SJCRH30 (cell line): ENCODE data around the gene LASP1NB.
"Not testable (repeated sequence)": the region's sequence is repeated elsewhere in the genome, so short reads cannot be mapped to it uniquely, and the experiment has no call there.

Experiments
- DNase-seq, 2 experiments: peaks; one replicate each; pipeline ENCODE4 v3.0.0-alpha.2; 2015 to 2020
- H3K27ac ChIP-seq: fragments of 250-450 bp; sonication (Bioruptor Pico); 2 replicates; pipeline ENCODE4 v1.5.1; 2020; ENCODE audit warnings: mild to moderate bottlenecking, moderate library complexity
- H3K27me3 ChIP-seq: fragments of 250-450 bp; sonication (Bioruptor Pico); 2 replicates; pipeline ENCODE4 v1.5.1; 2020; ENCODE audit warnings: mild to moderate bottlenecking, moderate library complexity
- H3K36me3 ChIP-seq: fragments of 250-450 bp; sonication (Bioruptor Pico); 2 replicates; pipeline ENCODE4 v1.5.1; 2020; ENCODE audit warnings: mild to moderate bottlenecking, moderate library complexity
- H3K4me1 ChIP-seq: fragments of 250-450 bp; sonication (Bioruptor Pico); 2 replicates; pipeline ENCODE4 v1.5.1; 2020; ENCODE audit warnings: mild to moderate bottlenecking, moderate library complexity
- H3K4me3 ChIP-seq: fragments of 250-450 bp; sonication (Bioruptor Pico); 2 replicates; pipeline ENCODE4 v1.5.1; 2020; ENCODE audit warnings: mild to moderate bottlenecking, moderate library complexity
- H3K9me3 ChIP-seq: fragments of 250-450 bp; sonication (Bioruptor Pico); replicated peaks from 2 replicates; pipeline ENCODE4 v1.5.1; 2020; ENCODE audit warnings: mild to moderate bottlenecking, moderate library complexity

LASP1NB gene

DNA sequence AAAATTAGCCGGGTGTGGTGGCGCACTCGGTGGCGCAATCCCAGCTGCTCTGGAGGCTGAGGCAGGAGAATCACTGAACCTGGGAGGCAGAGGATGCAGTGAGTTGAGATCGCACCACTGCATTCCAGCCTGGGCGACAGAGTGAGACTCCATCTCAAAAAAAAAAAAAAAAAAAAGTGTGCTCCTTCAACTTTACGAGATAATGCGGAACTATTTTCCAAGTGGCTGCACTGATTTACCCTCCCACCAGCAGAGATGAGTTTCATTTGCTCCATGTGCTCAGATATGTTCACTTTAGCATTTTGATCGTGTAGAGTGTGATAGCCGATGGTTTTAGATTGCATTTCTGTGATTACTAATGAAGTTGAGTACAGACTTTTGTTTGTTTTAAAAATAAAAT lies 20.0 kb upstream of the LASP1NB start:
- H3K36me3 ChIP-seq, result peaks cover 14% of the 10 kb centered on the region
- no peak for DNase-seq
- no peak overlapping the region for H3K4me3 ChIP-seq
- H3K9me3 ChIP-seq, result no peaks in the 10 kb centered on the region
- H3K27ac ChIP-seq, result no peak overlapping the region
- no peaks in the 10 kb centered on the region for H3K27me3 ChIP-seq
- no peaks in the 10 kb centered on the region for H3K4me1 ChIP-seq

DNA sequence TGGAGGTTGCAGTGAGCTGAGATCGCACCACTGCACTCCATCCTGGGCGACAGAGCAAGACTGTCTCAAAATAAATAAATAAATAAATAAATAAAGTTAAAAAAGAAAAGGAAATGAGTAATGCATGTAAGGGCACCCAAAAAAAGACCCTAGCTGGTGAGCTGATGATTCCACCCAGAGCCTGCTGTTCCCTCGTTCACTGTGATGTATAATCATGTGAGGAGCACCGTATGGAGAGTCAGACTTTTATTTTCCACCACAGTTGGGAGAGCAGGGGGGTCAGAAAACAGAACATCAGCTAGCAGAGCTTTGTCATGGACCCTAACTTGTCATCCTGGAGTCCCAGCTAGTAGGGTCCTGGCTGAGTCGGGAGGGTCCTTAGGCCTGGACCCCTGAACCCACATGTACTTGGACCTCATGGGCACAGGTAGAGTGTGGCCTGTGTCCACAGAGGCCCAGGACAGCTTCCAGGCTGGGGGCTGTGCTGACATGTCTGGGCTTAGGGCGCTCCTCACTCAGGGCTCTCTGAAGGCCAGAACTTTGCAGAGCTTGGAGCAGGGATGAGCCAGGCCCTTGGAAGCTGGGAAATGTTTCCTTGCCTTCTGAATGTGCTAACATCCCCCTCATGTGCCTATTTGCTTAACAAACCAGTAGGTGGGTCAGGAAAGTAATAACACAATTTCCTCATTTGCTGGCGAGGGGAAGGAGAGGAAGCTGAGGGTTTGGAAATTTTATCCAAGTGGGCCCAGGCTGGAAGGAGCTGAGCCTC lies 18.8 kb upstream of the LASP1NB start:
- Histone ChIP-seq H3K4me3 (no peak overlapping the region), H3K9me3 (no peaks in the 10 kb centered on the region), H3K36me3 (peaks cover 14% of the 10 kb centered on the region), H3K27ac (no peak overlapping the region), H3K4me1 (no peaks in the 10 kb centered on the region), H3K27me3 (no peaks in the 10 kb centered on the region)
- DNase-seq, result no peak

DNA sequence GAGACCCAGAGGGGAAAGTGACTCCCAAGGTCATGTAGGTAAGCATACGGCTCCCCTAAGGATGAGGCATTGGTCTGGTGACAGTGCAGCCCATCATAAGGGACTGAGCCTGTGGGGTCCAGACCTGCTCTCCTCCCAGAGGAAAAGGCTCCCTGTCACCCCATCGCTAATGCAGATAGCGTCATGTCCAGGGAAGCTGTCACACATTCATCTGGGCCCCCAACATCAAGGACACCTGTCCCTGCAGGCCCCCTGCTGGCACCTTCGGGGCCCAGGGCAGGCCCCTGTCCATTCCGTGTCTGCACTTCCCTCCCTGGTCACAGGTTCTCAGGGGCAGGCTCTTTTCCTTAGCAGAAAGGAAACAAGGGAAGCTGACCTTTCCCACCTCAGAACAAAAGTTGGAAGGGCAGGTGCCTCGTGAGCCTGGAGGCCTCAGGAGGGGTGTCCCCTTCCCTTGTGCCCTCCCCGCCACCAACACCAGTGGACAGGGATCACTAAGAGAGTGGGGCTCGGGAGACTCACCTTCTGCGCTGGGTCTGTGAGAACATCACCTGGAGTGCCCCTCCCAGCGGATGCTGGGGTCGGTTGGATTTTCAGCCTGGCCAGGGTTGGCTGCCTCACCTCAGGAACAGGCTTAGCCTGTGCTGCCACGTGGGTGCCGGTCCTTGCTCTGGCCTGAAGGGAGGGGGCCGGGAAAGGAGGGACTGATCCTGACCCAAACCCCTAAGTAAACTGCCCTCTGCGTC lies 17.3 kb upstream of the LASP1NB start:
- no peak overlapping the region for H3K27ac ChIP-seq
- no peak for DNase-seq
- peaks cover 14% of the 10 kb centered on the region for H3K36me3 ChIP-seq
- H3K9me3 ChIP-seq, result no peaks in the 10 kb centered on the region
- no peak overlapping the region for H3K4me3 ChIP-seq
- H3K4me1 ChIP-seq, result no peaks in the 10 kb centered on the region
- no peaks in the 10 kb centered on the region for H3K27me3 ChIP-seq

DNA sequence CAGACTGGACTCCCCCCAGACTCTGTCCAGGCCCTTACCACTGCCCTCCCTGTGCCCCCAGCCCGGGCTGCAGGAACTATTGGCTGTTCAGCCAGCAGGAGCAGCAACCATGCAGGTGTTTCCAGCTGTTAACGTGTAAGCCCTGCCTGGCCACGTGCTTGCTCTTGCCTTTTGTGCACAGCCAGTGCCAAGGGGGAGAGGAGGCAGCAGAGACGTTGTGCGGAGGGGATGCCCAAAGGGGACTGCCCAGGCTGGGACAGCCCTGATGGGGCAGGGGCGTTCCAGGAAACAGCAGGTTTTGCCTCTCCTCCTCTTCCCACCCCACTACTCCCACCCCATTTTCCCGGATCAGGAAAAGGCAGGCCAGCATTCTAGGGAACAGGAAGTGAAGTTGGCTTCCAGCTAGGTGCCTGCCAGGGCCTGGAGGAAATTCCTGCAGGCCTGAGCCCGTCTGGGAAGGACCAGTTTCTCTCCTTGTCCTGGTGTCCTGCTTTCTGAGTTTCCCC lies 16.7 kb upstream of the LASP1NB start:
- Histone ChIP-seq H3K9me3 (no peaks in the 10 kb centered on the region), H3K27me3 (no peaks in the 10 kb centered on the region), H3K27ac (no peak overlapping the region), H3K4me3 (no peak overlapping the region), H3K4me1 (no peaks in the 10 kb centered on the region), H3K36me3 (peaks cover 10% of the 10 kb centered on the region)
- no peak for DNase-seq

DNA sequence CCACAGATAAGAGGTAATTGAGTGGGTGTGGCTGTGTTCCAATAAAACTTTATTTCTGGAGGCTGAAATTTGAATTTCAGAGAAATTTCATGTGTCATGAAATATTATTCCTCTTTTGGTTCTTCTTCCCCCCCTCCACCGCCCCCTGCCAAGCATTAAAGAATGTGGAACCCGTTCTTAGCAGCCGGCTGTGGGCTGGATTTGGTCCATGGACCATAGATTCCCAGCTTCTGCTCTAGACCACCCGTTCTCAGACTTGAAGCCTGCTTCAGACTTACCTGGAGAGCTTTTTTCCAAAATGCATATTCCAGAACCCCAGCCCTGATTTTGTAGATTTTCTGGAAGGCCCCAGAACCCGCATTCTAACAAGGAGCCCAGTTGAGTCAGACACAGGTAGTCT lies 15.1 kb upstream of the LASP1NB start:
- Histone ChIP-seq H3K4me1 (no peaks in the 10 kb centered on the region), H3K27ac (no peak overlapping the region), H3K27me3 (no peaks in the 10 kb centered on the region), H3K36me3 (peaks cover 5% of the 10 kb centered on the region; the same call in 1 of the 2 replicates), H3K4me3 (no peak overlapping the region), H3K9me3 (no peaks in the 10 kb centered on the region)
- DNase-seq, result no peak

DNA sequence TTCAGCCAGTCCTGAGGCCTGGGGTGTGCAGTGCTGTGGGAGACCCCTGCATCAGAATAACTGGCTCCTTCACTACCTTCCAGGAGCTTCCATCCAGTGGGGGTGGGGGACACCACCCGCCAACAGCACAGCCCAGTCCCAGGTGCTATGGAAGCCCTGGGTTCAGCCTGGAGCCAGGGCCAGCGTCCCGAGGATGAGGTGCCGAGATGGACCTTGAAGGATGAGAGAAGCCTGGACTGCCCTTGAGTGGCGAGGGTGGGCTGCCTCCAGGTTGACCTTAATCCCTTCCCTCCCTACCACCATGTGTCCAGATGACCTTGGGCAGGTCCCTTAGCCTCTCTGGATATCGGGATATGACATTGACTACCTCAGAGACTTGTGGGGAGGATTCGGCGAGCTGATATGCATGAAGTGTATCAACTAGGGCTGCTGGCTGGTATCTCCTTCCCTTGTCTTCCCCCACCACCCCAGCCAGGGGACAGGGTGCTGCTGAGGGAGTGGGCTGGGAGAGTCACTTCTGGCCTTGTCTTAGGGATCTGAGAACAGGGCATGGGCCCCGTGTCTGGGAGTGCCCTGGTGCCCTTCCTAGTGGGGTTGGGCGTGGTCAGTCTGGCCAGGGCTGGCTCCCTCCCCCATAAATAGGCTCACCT lies 14.2 kb upstream of the LASP1NB start:
- peaks cover 5% of the 10 kb centered on the region; the same call in 1 of the 2 replicates for H3K36me3 ChIP-seq
- H3K4me3 ChIP-seq, result no peak overlapping the region
- no peaks in the 10 kb centered on the region for H3K9me3 ChIP-seq
- no peaks in the 10 kb centered on the region for H3K27me3 ChIP-seq
- no peak for DNase-seq
- no peaks in the 10 kb centered on the region for H3K4me1 ChIP-seq
- H3K27ac ChIP-seq, result no peak overlapping the region

DNA sequence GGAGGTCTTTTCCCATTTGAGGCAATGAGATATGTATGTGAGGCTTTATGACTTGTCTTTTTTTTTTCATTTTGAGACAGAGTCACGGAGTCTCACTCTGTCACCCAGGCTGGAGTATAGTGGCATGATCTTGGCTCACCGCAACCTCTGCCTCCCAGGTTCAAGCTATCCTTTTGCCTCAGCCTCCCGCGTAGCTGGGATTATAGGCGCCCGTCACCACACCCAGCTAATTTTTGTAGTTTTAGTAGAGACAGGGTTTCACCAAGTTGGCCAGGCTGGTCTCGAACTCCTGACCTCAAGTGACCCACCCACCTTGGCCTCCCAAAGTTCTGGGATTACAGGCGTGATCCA lies 13.7 kb upstream of the LASP1NB start:
- not testable (repeated sequence) for H3K27ac ChIP-seq, H3K36me3 ChIP-seq

DNA sequence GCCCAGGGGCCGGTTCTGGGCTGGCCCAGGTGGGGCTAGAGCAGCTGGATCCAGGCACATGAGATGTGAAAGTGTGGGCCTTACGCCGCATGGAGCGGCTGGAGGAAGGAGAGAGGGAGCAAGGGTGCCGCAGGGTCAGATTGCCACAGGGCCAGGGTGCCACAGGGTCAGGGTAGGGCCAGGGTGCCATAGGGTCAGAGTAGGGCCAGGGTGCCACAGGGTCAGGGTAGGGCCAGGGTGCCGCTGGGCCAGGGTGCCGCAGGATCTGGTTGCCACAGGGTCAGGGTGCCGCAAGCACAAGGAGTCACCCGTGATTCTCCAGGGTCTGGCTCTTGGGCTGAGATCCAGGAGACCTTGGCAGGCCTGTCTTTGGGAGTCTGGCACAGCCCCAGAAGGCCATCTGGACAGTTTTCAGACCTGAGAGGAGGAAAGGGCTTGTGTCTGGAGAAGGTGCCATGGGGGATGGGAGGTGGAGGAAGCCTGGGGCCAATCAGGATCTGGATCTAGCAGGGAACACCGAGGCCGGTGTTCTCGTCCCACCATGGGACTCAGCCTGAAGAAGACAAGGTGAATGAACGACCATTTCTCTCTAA lies 13.1 kb upstream of the LASP1NB start:
- Histone ChIP-seq H3K9me3 (no peaks in the 10 kb centered on the region), H3K4me1 (no peaks in the 10 kb centered on the region), H3K27me3 (no peaks in the 10 kb centered on the region), H3K36me3 (peaks cover 7% of the 10 kb centered on the region; the same call in 1 of the 2 replicates), H3K27ac (no peak overlapping the region), H3K4me3 (no peak overlapping the region)
- DNase-seq, result no peak

More for the DNA sequence above, 13.7 kb upstream of the LASP1NB start:
- not testable (repeated sequence) for H3K4me3 ChIP-seq, DNase-seq, H3K4me1 ChIP-seq, H3K27me3 ChIP-seq, H3K9me3 ChIP-seq

DNA sequence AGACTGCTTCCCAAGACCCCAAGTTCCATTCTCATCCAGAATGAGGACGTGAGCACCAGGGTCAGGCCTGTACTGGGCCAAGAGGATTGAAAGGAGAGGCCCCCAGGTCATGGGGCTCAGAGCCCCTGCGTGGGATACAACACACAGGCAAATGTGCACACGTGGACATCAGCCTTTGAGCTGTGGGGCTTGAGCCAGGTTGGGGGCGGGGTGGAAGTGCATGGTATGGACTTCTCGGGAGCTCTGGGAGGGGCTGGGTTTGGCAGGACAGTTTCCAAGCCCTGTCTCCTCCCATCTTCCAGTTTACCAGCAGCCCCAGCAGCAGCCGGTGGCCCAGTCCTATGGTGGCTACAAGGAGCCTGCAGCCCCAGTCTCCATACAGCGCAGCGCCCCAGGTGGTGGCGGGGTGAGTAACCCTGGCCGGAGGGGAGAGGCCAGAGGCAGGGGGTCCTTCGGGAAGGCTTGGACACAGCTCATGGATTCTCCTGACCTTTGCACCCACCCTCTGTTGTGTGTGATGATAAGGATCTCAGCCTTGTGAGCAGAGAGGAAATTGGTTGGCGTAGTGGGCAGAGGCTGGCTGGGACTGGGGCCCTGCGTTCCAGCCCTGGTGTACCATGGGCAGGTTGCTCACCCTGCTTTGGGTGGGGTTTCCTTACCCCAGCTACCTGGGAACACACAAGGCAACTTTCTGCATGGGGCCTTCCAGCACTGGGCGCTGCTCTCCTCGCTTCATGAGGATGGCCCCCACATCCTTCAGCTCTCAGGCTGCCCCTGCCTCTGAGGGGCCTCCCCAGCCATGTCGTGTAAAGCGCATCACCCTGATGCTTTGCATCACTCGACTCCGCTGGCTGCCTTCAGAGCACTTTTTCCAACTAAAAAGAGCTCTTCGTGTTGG lies 10.4 kb upstream of the LASP1NB start:
- Histone ChIP-seq H3K27me3 (no peaks in the 10 kb centered on the region), H3K36me3 (0 out of 2 replicates have a peak, but pooled peaks cover 7% of the 10 kb centered on the region), H3K4me1 (no peaks in the 10 kb centered on the region), H3K27ac (no peak overlapping the region), H3K9me3 (no peaks in the 10 kb centered on the region), H3K4me3 (no peak overlapping the region)
- DNase-seq, result no peak

DNA sequence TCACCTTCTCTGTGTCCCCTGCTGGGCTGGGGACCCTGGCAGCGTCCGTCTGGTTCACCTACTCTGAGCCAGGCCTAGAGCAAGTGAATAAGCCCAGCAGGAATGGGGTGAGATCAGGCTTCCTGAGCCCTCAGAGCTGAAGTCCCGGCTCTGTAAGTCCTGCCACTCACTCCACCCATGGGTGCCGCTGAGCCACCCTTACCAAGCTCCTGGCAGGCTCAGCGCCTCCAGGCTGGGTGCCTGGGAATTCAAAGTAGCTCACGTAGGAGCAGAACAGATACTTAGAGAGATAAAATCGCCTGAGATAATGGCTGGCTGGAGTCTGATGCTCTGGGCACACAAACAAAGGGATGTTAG lies 9.8 kb upstream of the LASP1NB start:
- no peaks in the 10 kb centered on the region for H3K27me3 ChIP-seq
- H3K27ac ChIP-seq, result no peak overlapping the region
- 0 out of 2 replicates have a peak, but pooled peaks cover 7% of the 10 kb centered on the region for H3K36me3 ChIP-seq
- no peak overlapping the region for H3K4me3 ChIP-seq
- DNase-seq, result no peak
- no peaks in the 10 kb centered on the region for H3K4me1 ChIP-seq
- H3K9me3 ChIP-seq, result no peaks in the 10 kb centered on the region

DNA sequence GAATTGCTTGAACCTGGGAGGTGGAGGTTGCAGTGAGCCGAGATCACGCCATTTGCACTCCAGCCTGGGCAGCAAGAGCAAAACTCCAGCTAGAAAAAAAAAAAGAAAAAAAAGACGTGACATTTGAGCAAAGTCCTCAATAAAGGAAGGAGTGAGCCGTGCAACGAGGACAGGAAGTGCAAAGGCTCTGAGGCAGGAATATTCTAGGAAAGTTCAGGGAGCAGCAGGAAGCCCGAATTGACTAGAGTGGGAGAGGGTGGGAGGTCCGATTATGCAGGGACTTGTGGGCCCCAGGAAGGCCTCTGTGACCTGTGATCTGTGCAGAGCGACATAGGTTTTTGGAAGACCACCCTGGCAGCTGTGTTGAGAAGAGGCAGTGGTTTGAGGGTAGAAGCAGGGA lies 8.6 kb upstream of the LASP1NB start:
- Histone ChIP-seq H3K9me3 (no peaks in the 10 kb centered on the region), H3K4me3 (no peak overlapping the region), H3K27ac (no peak overlapping the region), H3K4me1 (peaks cover 2% of the 10 kb centered on the region; the same call in 1 of the 2 replicates), H3K36me3 (0 out of 2 replicates have a peak, but pooled peaks cover 7% of the 10 kb centered on the region), H3K27me3 (no peaks in the 10 kb centered on the region)
- no peak for DNase-seq

DNA sequence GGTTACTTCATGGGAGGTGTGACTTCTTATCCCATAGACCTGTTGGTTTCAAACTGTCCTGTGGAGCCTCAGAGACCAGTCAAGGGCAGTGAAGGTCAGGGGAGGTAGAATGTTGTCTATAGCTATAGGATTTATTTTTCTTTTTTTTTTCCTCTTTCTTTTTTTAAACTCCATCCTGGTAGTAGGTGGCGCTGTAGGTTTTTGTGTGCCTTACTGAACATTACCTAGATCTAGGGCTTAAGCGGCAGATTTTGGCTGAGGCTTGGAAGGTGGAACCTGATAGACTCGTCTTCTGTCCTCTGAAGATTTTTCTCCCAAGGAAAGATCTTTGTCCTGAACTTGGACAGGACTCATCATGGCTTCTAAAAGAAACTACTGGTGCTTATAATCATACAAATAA lies 8.2 kb upstream of the LASP1NB start:
- no peak for DNase-seq
- H3K27ac ChIP-seq, result no peak overlapping the region
- no peaks in the 10 kb centered on the region for H3K27me3 ChIP-seq
- 0 out of 2 replicates have a peak, but pooled peaks cover 7% of the 10 kb centered on the region for H3K36me3 ChIP-seq
- no peaks in the 10 kb centered on the region for H3K9me3 ChIP-seq
- no peak overlapping the region for H3K4me3 ChIP-seq
- H3K4me1 ChIP-seq, result peaks cover 5% of the 10 kb centered on the region

DNA sequence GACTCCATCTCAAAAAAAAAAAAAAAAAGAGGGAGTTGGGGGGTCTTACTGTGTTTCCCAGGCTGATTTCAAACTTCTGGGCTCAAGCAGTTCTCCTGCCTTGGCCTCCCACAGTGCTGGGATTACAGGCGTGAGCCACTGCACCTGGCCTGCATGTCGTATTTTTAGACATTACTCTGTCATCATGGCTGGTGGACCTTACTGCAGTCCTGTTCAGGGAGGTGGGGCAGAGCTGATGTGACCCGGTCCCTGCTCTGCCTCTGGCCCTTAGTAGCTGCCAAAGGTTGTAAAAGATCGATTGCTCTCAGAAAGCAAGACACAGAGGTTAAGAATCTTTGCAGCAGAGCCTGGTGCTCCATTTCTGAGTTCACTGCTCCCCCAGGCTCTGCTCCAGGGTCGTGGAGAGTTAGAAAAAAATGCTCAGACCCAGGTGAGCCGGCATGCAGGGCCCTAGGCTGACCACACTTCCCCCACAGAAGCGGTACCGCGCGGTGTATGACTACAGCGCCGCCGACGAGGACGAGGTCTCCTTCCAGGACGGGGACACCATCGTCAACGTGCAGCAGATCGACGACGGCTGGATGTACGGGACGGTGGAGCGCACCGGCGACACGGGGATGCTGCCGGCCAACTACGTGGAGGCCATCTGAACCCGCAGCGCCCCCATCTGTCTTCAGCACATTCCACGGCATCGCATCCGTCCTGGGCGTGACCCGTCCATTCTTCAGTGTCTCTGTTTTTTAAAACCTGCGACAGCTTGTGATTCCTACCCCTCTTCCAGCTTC lies 7.1 kb upstream of the LASP1NB start:
- DNase-seq, result no peak
- Histone ChIP-seq H3K4me3 (no peak overlapping the region), H3K27me3 (no peaks in the 10 kb centered on the region), H3K27ac (no peak overlapping the region), H3K9me3 (no peaks in the 10 kb centered on the region), H3K36me3 (0 out of 2 replicates have a peak, but pooled peaks cover 7% of the 10 kb centered on the region), H3K4me1 (peaks cover 15% of the 10 kb centered on the region)
